RWPE2 (cell line): ENCODE results near the gene UXS1.

Source experiments
- ATAC-seq: fragments of 200-7000 bp; cut with Tn5 transposase; 3 replicates; pipeline ENCODE4 v1.9.1; 2021; ENCODE audit warnings: low read depth
- DNase-seq: peaks from one replicate; pipeline ENCODE4 v3.0.0-alpha.2; 2020; ENCODE audit warnings: low spot score
- H3K27ac ChIP-seq: fragments of 450-650 bp; 2 replicates; pipeline ENCODE4 v1.5.1; 2017; ENCODE audit warnings: mild to moderate bottlenecking; ENCODE audit not compliant: poor library complexity, severe bottlenecking
- H3K27me3 ChIP-seq: fragments of 250-450 bp; sonication (Bioruptor Pico); 2 replicates; pipeline ENCODE4 v1.5.1; 2021; ENCODE audit warnings: mild to moderate bottlenecking, moderate library complexity; ENCODE audit not compliant: insufficient read depth, poor library complexity, severe bottlenecking
- H3K36me3 ChIP-seq: fragments of 250-450 bp; sonication (Bioruptor Pico); 2 replicates; pipeline ENCODE4 v1.5.1; 2020; ENCODE audit warnings: low read depth, mild to moderate bottlenecking, moderate library complexity
- H3K4me1 ChIP-seq: fragments of 250-450 bp; sonication (Bioruptor Pico); 2 replicates; pipeline ENCODE4 v1.5.1; 2021; ENCODE audit warnings: mild to moderate bottlenecking, moderate library complexity; ENCODE audit not compliant: insufficient read depth, poor library complexity, severe bottlenecking
- H3K4me3 ChIP-seq: fragments of 250-450 bp; sonication (Bioruptor Pico); 2 replicates; pipeline ENCODE4 v1.5.1; 2021; ENCODE audit warnings: mild to moderate bottlenecking, moderate library complexity; ENCODE audit not compliant: severe bottlenecking
- H3K9me3 ChIP-seq: fragments of 250-450 bp; sonication (Bioruptor Pico); 2 replicates; pipeline ENCODE4 v1.5.1; 2021; ENCODE audit warnings: mild to moderate bottlenecking, moderate library complexity; ENCODE audit not compliant: severe bottlenecking
- CTCF ChIP-seq: fragments of 450-650 bp; IDR thresholded peaks from one replicate; pipeline ENCODE4 v1.5.1; 2017; ENCODE audit warnings: mild to moderate bottlenecking, moderate library complexity; ENCODE audit not compliant: poor library complexity, severe bottlenecking

The UXS1 gene

GRCh38 chr2:106063181-106063580 lies 130.9 kb downstream of the UXS1 start:
- peaks cover 4% of the 10 kb centered on the region for H3K27me3 ChIP-seq
- TF ChIP-seq CTCF: no peak
- DNase-seq (no peak), ATAC-seq (no peak)
- H3K4me3 ChIP-seq: no peak overlapping the region
- no peaks in the 10 kb centered on the region for H3K36me3 ChIP-seq
- no peaks in the 10 kb centered on the region for H3K9me3 ChIP-seq
- H3K27ac ChIP-seq: no peak overlapping the region
- no peaks in the 10 kb centered on the region for H3K4me1 ChIP-seq

GRCh38 chr2:106062627-106063026 lies 131.5 kb downstream of the UXS1 start:
- H3K27ac ChIP-seq: no peak overlapping the region
- H3K27me3 ChIP-seq: peaks cover 4% of the 10 kb centered on the region
- no peaks in the 10 kb centered on the region for H3K4me1 ChIP-seq
- H3K36me3 ChIP-seq: no peaks in the 10 kb centered on the region
- no peak overlapping the region for H3K4me3 ChIP-seq
- ATAC-seq (no peak), DNase-seq (no peak)
- TF ChIP-seq CTCF: no peak
- no peaks in the 10 kb centered on the region for H3K9me3 ChIP-seq

GRCh38 chr2:106061611-106062349 lies 132.3 kb downstream of the UXS1 start:
- Histone ChIP-seq H3K9me3 (no peaks in the 10 kb centered on the region), H3K4me3 (no peak overlapping the region), H3K36me3 (no peaks in the 10 kb centered on the region), H3K27ac (no peak overlapping the region), H3K27me3 (peaks cover 4% of the 10 kb centered on the region), H3K4me1 (no peaks in the 10 kb centered on the region)
- ATAC-seq: no peak
- DNase-seq: no peak
- no peak for TF ChIP-seq CTCF

- Histone ChIP-seq H3K27ac (no peak overlapping the region), H3K27me3 (no peaks in the 10 kb centered on the region), H3K4me3 (no peak overlapping the region), H3K36me3 (no peaks in the 10 kb centered on the region), H3K4me1 (no peaks in the 10 kb centered on the region), H3K9me3 (no peaks in the 10 kb centered on the region)
- DNase-seq (no peak), ATAC-seq (no peak)
- TF ChIP-seq CTCF: no peak
These were observed 134.6 kb downstream of the UXS1 start for GRCh38 chr2:106059416-106060065.
